ENCODE results near the gene ALG9.
A peak's percentile ranks its signal among the peaks of the same experiment; 100 is the strongest.

Gene ALG9

GRCh38 chr11:111765984-111766833, 105.2 kb downstream of the ALG9 start, which contains the start of gene PPP2R1B (continued):
- no peak for TF ChIP-seq ZNF639 (tag by site-specific recombination; IDR thresholded peaks at IDR 0.05)
- TF ChIP-seq ZBTB11 (tag by site-specific recombination; conservative IDR thresholded peaks at IDR 0.05; ENCODE audit: low read depth), result peak; percentile 27; the same call in 1 of the 2 replicates
- TF ChIP-seq KLF9 (tag by site-specific recombination; IDR thresholded peaks at IDR 0.05; ENCODE audit: low read depth), result peak; percentile 67; the same call in 1 of the 2 replicates
- 0 out of 2 replicates have a peak, but pooled peaks have one; percentile 31 for TF ChIP-seq WT1 (tag by site-specific recombination; IDR thresholded peaks at IDR 0.05)
- TF ChIP-seq MEIS1 (CRISPR knock-in tag; IDR thresholded peaks at IDR 0.05; ENCODE audit: borderline replicate concordance), result no peak
- TF ChIP-seq ZNF214 (tag by site-specific recombination; IDR thresholded peaks at IDR 0.05; ENCODE audit: borderline replicate concordance), result no peak
- peak; percentile 41; the same call in 1 of the 2 replicates for TF ChIP-seq REST (tag by site-specific recombination; IDR thresholded peaks at IDR 0.05)
- no peak for TF ChIP-seq PRDM4 (tag by site-specific recombination; IDR thresholded peaks at IDR 0.05)
- peak; percentile 90 for TF ChIP-seq ZBTB20 (tag by site-specific recombination; IDR thresholded peaks at IDR 0.05)
- no peak for TF ChIP-seq IKZF3 (tag by site-specific recombination; IDR thresholded peaks at IDR 0.05)
- no peak for TF ChIP-seq GLI4 (tag by site-specific recombination; IDR thresholded peaks at IDR 0.05)
- TF ChIP-seq ZNF501 (tag by site-specific recombination; IDR thresholded peaks at IDR 0.05), result 0 out of 2 replicates have a peak, but pooled peaks have one; percentile 23
- TF ChIP-seq YY2 (tag by site-specific recombination; IDR thresholded peaks at IDR 0.05), result peak; percentile 39; the same call in 1 of the 2 replicates
- TF ChIP-seq ZNF24 (tag by site-specific recombination; IDR thresholded peaks at IDR 0.05), result no peak
- TF ChIP-seq ZFP69B (tag by site-specific recombination; IDR thresholded peaks at IDR 0.05), result peak; percentile 75; the same call in 1 of the 2 replicates
- peak; percentile 50 for TF ChIP-seq PRDM1 (tag by site-specific recombination; IDR thresholded peaks at IDR 0.05)
- TF ChIP-seq ZNF76 (tag by site-specific recombination; IDR thresholded peaks at IDR 0.05; ENCODE audit: borderline replicate concordance, low read depth), result peak; percentile 27; the same call in 1 of the 2 replicates
- TF ChIP-seq ZNF302 (tag by site-specific recombination; IDR thresholded peaks at IDR 0.05; ENCODE audit: low read depth), result no peak
- TF ChIP-seq ZNF561 (tag by site-specific recombination; IDR thresholded peaks at IDR 0.05; ENCODE audit: borderline replicate concordance), result 0 out of 2 replicates have a peak, but pooled peaks have one; percentile 15

All from HEK293 (cell line).